NCI-H774 (cell line): ENCODE data around the gene TMEM207.

ENCODE experiments used
- DNase-seq: peaks from one replicate; lab custom pipeline; 2025; lab: John Stamatoyannopoulos, UW

The TMEM207 gene

GRCh38 chr3:190385731-190386688 lies 63.7 kb downstream of the TMEM207 start:
- no peak for DNase-seq

GRCh38 chr3:190384309-190384756 lies 65.4 kb downstream of the TMEM207 start:
- DNase-seq, result peak; percentile 79

GRCh38 chr3:190382082-190382481 lies 67.6 kb downstream of the TMEM207 start:
- no peak for DNase-seq

GRCh38 chr3:190381441-190381840 lies 68.3 kb downstream of the TMEM207 start:
- DNase-seq, result no peak

- DNase-seq, result no peak
These were observed 69.5 kb downstream of the TMEM207 start for GRCh38 chr3:190380184-190380583.
